Heart right ventricle (tissue), 16 donors: ENCODE measurements around the gene PEDS1. TPM values are rescaled to one million over a fixed set of nuclear protein-coding genes. Genes with fewer than 3 reads are reported as not detected.
"Not testable (repeated sequence)": the region's sequence is repeated elsewhere in the genome, so short reads cannot be mapped to it uniquely, and the experiment has no call there.

Experiments used
- ATAC-seq, 8 donors: fragments of 200-7000 bp; cut with Tn5 transposase; one replicate each; pipeline ENCODE4 v1.9.1; 2020; ENCODE audit warnings: mild to moderate bottlenecking in 8 of 8, moderate library complexity in 8 of 8, moderate number of reproducible peaks in 1 of 8
- DNase-seq, 2 donors: peaks; one replicate each; pipeline ENCODE4 v3.0.0-alpha.2; 2020
- H3K27ac ChIP-seq, 10 donors: fragments of 200-600 bp; sonication (generic) in 2 of 10; one replicate each; pipeline versions ENCODE4 v1.5.0 to v1.8.0; 2020 to 2022; ENCODE audit warnings: mild to moderate bottlenecking in 3 of 10
- H3K27me3 ChIP-seq, 7 donors: fragments of 200-600 bp; one replicate each; pipeline ENCODE4 v1.8.0; 2021 to 2022; ENCODE audit warnings: mild to moderate bottlenecking in 2 of 7
- H3K36me3 ChIP-seq, 9 donors: fragments of 200-600 bp; sonication (generic) in 1 of 9; one replicate each; pipeline versions ENCODE4 v1.5.0 to v1.8.0; 2020 to 2022; ENCODE audit warnings: mild to moderate bottlenecking in 2 of 9
- H3K4me1 ChIP-seq, 9 donors: fragments of 200-600 bp; sonication (generic) in 1 of 9; one replicate each; pipeline versions ENCODE4 v1.5.0 to v1.8.0; 2020 to 2022; ENCODE audit warnings: mild to moderate bottlenecking in 4 of 9
- H3K4me3 ChIP-seq, 10 donors: fragments of 200-600 bp; sonication (generic) in 2 of 10; one replicate each; pipeline versions ENCODE4 v1.5.0 to v1.8.0; 2020 to 2022; ENCODE audit warnings: mild to moderate bottlenecking in 7 of 10, moderate library complexity in 2 of 10
- H3K9me3 ChIP-seq, 11 donors: fragments of 200-600 bp in 10 of 11; sonication (generic) in 2 of 11; one replicate each; pipeline versions ENCODE4 v1.5.0 to v1.8.0; 2013 to 2022; ENCODE audit warnings: mild to moderate bottlenecking in 2 of 11, control low read depth in 1 of 11, moderate library complexity in 1 of 11
- CTCF ChIP-seq, 9 donors: fragments of 200-600 bp; sonication (generic) in 2 of 9; IDR thresholded peaks; one replicate each; pipeline versions ENCODE4 v1.5.0 to v1.8.0; 2021 to 2022; ENCODE audit warnings: antibody characterized with exemption in 9 of 9, mild to moderate bottlenecking in 5 of 9, moderate library complexity in 1 of 9
- WGBS, 2 donors: extraction: QIAGEN DNeasy Blood & Tissue Kit; methylation state at CpG; one replicate each; pipeline ENCODE4 v1.1.7; 2013; ENCODE audit warnings: inconsistent platforms in 1 of 2; 5-methylcytosine and 5-hydroxymethylcytosine counted together
- intact Hi-C, 10 donors: fragments of 100-400 bp; cut with DNase I; formaldehyde crosslinking; loops; one replicate each; pipeline versions ENCODE4 v1.11.1 to v1.14.2; 2022
- polyA plus RNA-seq, 2 donors: library from polyadenylated mRNA; stranded (reverse); fragments of 200-250 nt; gene quantifications; one replicate each; pipeline ENCODE4 v1.2.3, GENCODE V29; 2013
- total RNA-seq, 10 donors: library from RNA; stranded (reverse); fragmentation: NEBNext Ultra II Directional in 3 of 10; extraction: Animal tissue kit (Norgen Biotek cat#: 25700) in 3 of 10; gene quantifications; one replicate each; pipeline versions ENCODE4 v1.2.1 to v1.2.4, GENCODE V29; 2021 to 2023
- donor health status: Arrhythmogenic right ventricular cardiomyopathy.
- donor health status: ischemic (EF 13 %, LVEDD 7.1; RV severe dilation, severe dysfunction).
- donor health status: healthy with polysubstance abuse.
- donor health status: DM: no; HTN: yes; CAD: no.
- donor health status: DM: no; HTN: no; CAD: no.
- donor health status: ischemic (EF 25% LVEDD 6.9; RV normal size, moderate dysfunction).
- donor health status: ischemic (EF 25% LVEDD 5.7; RV mildly dilated, moderate dysfunction).
- donor health status: healthy.
- donor health status: DM: yes; HTN: yes; CAD: no.
- donor health status: Ischemic cardiomyopathy.
- donor health status: ischemic (EF 35%, LVEDD 5.7; RV mildly dilated, moderate dysfunction).
- donor health status: nonischemic (EF 11% LVEDD 7.7; RV severe dilation, severe dysfunction).
- donor health status: DM: yes; HTN: yes; CAD: no.
- donor health status: PGD.
- donor health status: ischemic (EF 29% LVEDD 5.4; RV normal size, mild dysfunction).
- donor health status: nonischemic (EF 23%, LVEDD 6.1; RV moderate dilation, normal function).

Gene PEDS1
- total and polyA plus RNA-seq, 12 donors, result 12.2 to 40.2 (median 24.7) TPM

GRCh38 chr20:50185426-50185825, 31.9 kb upstream of the PEDS1 start:
- intact Hi-C loops, result loop anchor here in 7 of 10 donors (5.0 to 10.0 kb wide), 4 partner anchors 392 to 562 kb away; no protein-coding TSS in a partner anchor
- ATAC-seq, result no peak
- H3K4me3 ChIP-seq, result no peak overlapping the region
- DNase-seq, result no peak
- H3K27me3 ChIP-seq, result no peaks in the 10 kb centered on the region
- TF ChIP-seq CTCF (IDR thresholded peaks at IDR 0.05), result no peak
- H3K4me1 ChIP-seq, result peaks cover 0 to 16% (median 4%) of the 10 kb centered on the region in 9 donors
- WGBS, 2 donors, result 95 to 96% methylated on average over 5 of the region's 5 CpGs
- H3K27ac ChIP-seq, result no peak overlapping the region
- H3K9me3 ChIP-seq, result no peaks in the 10 kb centered on the region
- H3K36me3 ChIP-seq, result no peaks in the 10 kb centered on the region

- intact Hi-C loops, result loop anchor here in 3 of 10 donors (5.0 to 10.0 kb wide), 2 partner anchors 395 to 562 kb away; no protein-coding TSS in a partner anchor
- 75 to 82% methylated on average over 2 of the region's 2 CpGs for WGBS, 2 donors
Observed at GRCh38 chr20:50182346-50182745, 28.8 kb upstream of the PEDS1 start.

GRCh38 chr20:50181344-50181743, 27.8 kb upstream of the PEDS1 start:
- intact Hi-C loops, result loop anchor here in 3 of 10 donors (5.0 to 10.0 kb wide), 2 partner anchors 396 to 563 kb away; no protein-coding TSS in a partner anchor
- Histone ChIP-seq H3K27ac (no peak overlapping the region), H3K27me3 (no peaks in the 10 kb centered on the region), H3K4me3 (no peak overlapping the region), H3K9me3 (no peaks in the 10 kb centered on the region), H3K36me3 (no peaks in the 10 kb centered on the region), H3K4me1 (peaks cover 0 to 6% (median 0%) of the 10 kb centered on the region in 9 donors)
- no peak for ATAC-seq
- no peak for TF ChIP-seq CTCF (IDR thresholded peaks at IDR 0.05)
- 97% methylated on average over 10 of the region's 10 CpGs for WGBS, 2 donors
- DNase-seq, result no peak

More at GRCh38 chr20:50182346-50182745, 28.8 kb upstream of the PEDS1 start:
- Histone ChIP-seq H3K4me1 (peaks cover 0 to 10% (median 0%) of the 10 kb centered on the region in 9 donors), H3K4me3 (no peak overlapping the region), H3K36me3 (no peaks in the 10 kb centered on the region), H3K27me3 (no peaks in the 10 kb centered on the region), H3K27ac (no peak overlapping the region), H3K9me3 (no peaks in the 10 kb centered on the region)
- DNase-seq (no peak), ATAC-seq (no peak)
- TF ChIP-seq CTCF (IDR thresholded peaks at IDR 0.05), result no peak

DNA sequence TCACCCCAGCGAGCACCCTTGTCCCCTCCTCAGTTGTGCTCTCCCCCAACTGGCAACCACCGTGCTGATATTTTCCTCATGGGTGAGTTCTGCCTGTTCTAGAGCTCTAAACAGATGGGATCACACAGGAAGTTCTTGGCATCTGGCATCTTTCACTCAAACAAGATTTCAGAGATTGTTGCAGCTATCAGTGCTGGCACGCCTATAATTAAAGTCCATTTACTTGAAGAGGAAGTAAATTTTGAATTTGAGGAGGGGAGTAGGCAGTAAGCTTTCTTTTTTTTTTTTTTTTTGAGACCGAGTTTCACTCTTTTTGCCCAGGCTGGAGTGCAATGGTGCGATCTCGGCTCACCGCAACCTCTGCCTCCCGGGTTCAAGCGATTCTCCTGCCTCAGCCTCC, 25.1 kb upstream of the PEDS1 start:
- 93 to 99% methylated on average over 8 to 9 of the region's 9 CpGs for WGBS, 2 donors
- not testable (repeated sequence) for DNase-seq, H3K4me1 ChIP-seq

More for the DNA sequence above, 25.1 kb upstream of the PEDS1 start:
- not testable (repeated sequence) for H3K27ac ChIP-seq, H3K27me3 ChIP-seq, H3K9me3 ChIP-seq, H3K4me3 ChIP-seq, H3K36me3 ChIP-seq, ATAC-seq
- intact Hi-C loops, result loop anchor here in 3 of 10 donors (2.0 to 5.0 kb wide), 2 partner anchors 198 to 201 kb away; no protein-coding TSS in a partner anchor
